Thymus (tissue), 11 donors: ENCODE data around the gene SERPINI1. TPM values are rescaled to one million over a fixed set of nuclear protein-coding genes. Genes with fewer than 3 reads are reported as not detected.
"Not testable (repeated sequence)": the region's sequence is repeated elsewhere in the genome, so short reads cannot be mapped to it uniquely, and the experiment has no call there.

Experiments
- DNase-seq, 9 donors: peaks; one replicate each; pipeline ENCODE4 v3.0.0-alpha.2; 2013; ENCODE audit warnings: low spot score in 9 of 9, low read depth in 6 of 9, missing footprints in 1 of 9
- H3K27ac ChIP-seq, 2 donors: one replicate each; pipeline ENCODE4 v1.5.1; 2013; ENCODE audit warnings: control low read depth in 1 of 2, low read depth in 1 of 2, low read length in 1 of 2, mild to moderate bottlenecking in 1 of 2, moderate library complexity in 1 of 2
- H3K27me3 ChIP-seq, 2 donors: one replicate each; pipeline ENCODE4 v1.5.1; 2013; ENCODE audit warnings: low read length in 1 of 2; ENCODE audit not compliant: control insufficient read depth in 2 of 2, insufficient read depth in 1 of 2
- H3K36me3 ChIP-seq, 2 donors: one replicate each; pipeline ENCODE4 v1.5.1; 2013; ENCODE audit warnings: low read length in 1 of 2, mild to moderate bottlenecking in 1 of 2, moderate library complexity in 1 of 2; ENCODE audit not compliant: control insufficient read depth in 2 of 2, insufficient read depth in 2 of 2
- H3K4me1 ChIP-seq, 2 donors: one replicate each; pipeline ENCODE4 v1.5.1; 2013; ENCODE audit warnings: low read length in 2 of 2; ENCODE audit not compliant: control insufficient read depth in 2 of 2, insufficient read depth in 2 of 2
- H3K4me3 ChIP-seq, 2 donors: one replicate each; pipeline ENCODE4 v1.5.1; 2013; ENCODE audit warnings: low read length in 2 of 2, control low read depth in 1 of 2, mild to moderate bottlenecking in 1 of 2
- H3K9me3 ChIP-seq, 2 donors: one replicate each; pipeline ENCODE4 v1.5.1; 2013; ENCODE audit warnings: low read length in 1 of 2, mild to moderate bottlenecking in 1 of 2; ENCODE audit not compliant: control insufficient read depth in 2 of 2, insufficient read depth in 1 of 2
- WGBS: extraction: QIAGEN DNeasy Blood & Tissue Kit; methylation state at CpG from one replicate; pipeline ENCODE4 v1.1.7; 2013; 5-methylcytosine and 5-hydroxymethylcytosine counted together
- polyA plus RNA-seq: library from polyadenylated mRNA; stranded (reverse); fragments of 200-250 nt; gene quantifications from one replicate; pipeline ENCODE4 v1.2.3, GENCODE V29; 2013
- total RNA-seq: library from RNA; stranded (reverse); fragments of 120-200 nt; gene quantifications from one replicate; pipeline ENCODE4 v1.2.4, GENCODE V29; 2013
- donor health status: healthy.

Gene SERPINI1
- total and polyA plus RNA-seq, 2 donors: 8.5 to 11.7 TPM

DNA sequence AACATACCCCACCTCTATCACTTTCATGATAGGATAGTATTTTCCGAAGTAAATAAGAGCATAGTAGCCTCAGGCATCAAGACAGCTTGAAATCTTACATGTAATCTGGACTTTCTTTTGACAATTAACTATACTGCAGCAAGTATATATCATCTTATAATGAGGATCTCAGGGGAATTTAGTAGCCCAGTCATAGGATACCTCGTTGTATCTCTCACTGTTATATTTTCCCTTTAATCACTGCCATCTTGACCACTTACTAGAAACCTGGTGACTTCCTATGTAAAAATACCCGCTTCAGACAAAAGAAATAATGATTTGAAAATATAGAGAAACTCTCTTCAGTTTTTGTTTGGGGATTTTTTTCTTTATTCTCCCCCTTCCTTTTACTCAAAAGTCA lies 88.2 kb downstream of the SERPINI1 start:
- H3K9me3 ChIP-seq: peaks cover 0 to 5% of the 10 kb centered on the region in 2 donors
- 95% methylated on average over 3 of the region's 3 CpGs for WGBS
- no peaks in the 10 kb centered on the region for H3K27me3 ChIP-seq
- no peak for DNase-seq
- no peak overlapping the region for H3K4me3 ChIP-seq
- H3K4me1 ChIP-seq: no peaks in the 10 kb centered on the region
- no peaks in the 10 kb centered on the region for H3K36me3 ChIP-seq
- no peak overlapping the region for H3K27ac ChIP-seq

GRCh38 chr3:167827588-167827987 lies 92.1 kb downstream of the SERPINI1 start:
- not testable (repeated sequence) for H3K36me3 ChIP-seq, H3K27me3 ChIP-seq, H3K4me1 ChIP-seq, H3K9me3 ChIP-seq, H3K4me3 ChIP-seq, DNase-seq, H3K27ac ChIP-seq
- 98% methylated on average over 11 of the region's 11 CpGs for WGBS

- Histone ChIP-seq H3K36me3 (no peaks in the 10 kb centered on the region), H3K27ac (no peak overlapping the region), H3K4me1 (no peaks in the 10 kb centered on the region), H3K27me3 (no peaks in the 10 kb centered on the region), H3K9me3 (no peaks in the 10 kb centered on the region), H3K4me3 (no peak overlapping the region)
- WGBS: 77% methylated on average over 2 of the region's 2 CpGs
- DNase-seq: no peak
Measured at GRCh38 chr3:167829071-167829470, 93.5 kb downstream of the SERPINI1 start.

DNA sequence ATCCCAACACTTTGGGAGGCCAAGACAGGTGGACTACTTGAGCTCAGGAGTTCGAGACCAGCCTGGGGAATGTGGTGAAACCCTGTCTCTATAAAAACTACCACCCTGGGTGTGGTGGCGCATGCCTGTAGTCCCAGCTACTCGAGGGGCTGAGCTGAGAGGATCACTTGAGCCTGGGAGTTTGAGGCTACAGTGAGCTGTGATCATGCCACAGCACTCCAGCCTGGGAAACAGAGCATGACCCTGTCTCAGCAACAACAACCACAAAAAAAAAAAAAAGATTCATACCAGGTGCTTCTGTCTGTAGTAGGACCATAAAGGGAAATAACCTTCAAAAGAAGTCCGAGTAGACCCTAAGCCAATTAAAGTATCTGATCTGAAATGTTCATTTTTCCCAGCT lies 94.5 kb downstream of the SERPINI1 start:
- 73% methylated on average over 4 of the region's 4 CpGs for WGBS
- no peaks in the 10 kb centered on the region for H3K36me3 ChIP-seq
- H3K9me3 ChIP-seq: no peaks in the 10 kb centered on the region
- H3K4me3 ChIP-seq: no peak overlapping the region
- DNase-seq: no peak
- H3K4me1 ChIP-seq: no peaks in the 10 kb centered on the region
- no peak overlapping the region for H3K27ac ChIP-seq
- no peaks in the 10 kb centered on the region for H3K27me3 ChIP-seq

GRCh38 chr3:167835359-167835758 lies 99.8 kb downstream of the SERPINI1 start:
- Histone ChIP-seq H3K27me3 (no peaks in the 10 kb centered on the region), H3K4me3 (no peak overlapping the region), H3K9me3 (no peaks in the 10 kb centered on the region), H3K27ac (no peak overlapping the region), H3K4me1 (no peaks in the 10 kb centered on the region), H3K36me3 (no peaks in the 10 kb centered on the region)
- no peak for DNase-seq
- WGBS: 95% methylated on average over 5 of the region's 5 CpGs

DNA sequence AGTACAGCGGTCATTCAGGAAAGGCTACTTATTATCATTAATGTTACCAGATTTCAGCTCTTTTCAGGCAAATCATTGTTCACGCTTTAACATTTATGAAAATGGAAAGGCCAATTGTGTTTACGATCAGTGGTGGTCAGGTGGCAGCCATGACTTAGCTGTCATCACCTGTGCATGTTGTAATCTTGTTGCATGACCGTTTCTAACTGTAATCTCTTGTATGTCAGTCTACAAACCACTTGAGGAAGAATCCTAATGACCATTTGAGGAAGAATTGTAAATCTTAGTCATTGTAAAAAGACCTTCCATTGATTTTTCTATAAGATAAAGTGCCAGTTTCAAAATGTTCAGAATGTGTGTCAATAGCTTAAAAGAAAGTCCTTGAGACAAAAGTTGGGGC lies 100.4 kb downstream of the SERPINI1 start:
- no peaks in the 10 kb centered on the region for H3K4me1 ChIP-seq
- no peak overlapping the region for H3K27ac ChIP-seq
- 90% methylated on average over 4 of the region's 4 CpGs for WGBS
- no peaks in the 10 kb centered on the region for H3K9me3 ChIP-seq
- H3K36me3 ChIP-seq: no peaks in the 10 kb centered on the region
- no peak for DNase-seq
- no peak overlapping the region for H3K4me3 ChIP-seq
- H3K27me3 ChIP-seq: no peaks in the 10 kb centered on the region

DNA sequence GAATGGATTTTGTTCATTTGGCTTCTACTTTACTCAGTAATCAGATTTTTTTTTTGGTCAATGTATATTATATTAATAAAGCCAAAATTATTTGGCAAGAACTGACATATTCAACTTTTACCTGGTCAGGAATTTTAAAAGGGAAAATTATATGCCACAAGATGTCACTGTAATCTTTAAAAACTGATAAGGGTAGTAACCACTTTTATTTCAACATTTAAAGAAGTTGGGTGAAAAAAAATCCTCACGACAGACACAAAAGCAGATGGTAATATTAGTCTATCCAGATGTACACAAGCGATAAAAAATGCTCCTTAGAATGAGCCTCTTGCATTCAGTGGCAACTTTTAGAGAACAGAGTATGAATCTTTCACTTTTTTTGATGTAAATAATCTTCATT lies 101.9 kb downstream of the SERPINI1 start:
- Histone ChIP-seq H3K36me3 (no peaks in the 10 kb centered on the region), H3K27me3 (no peaks in the 10 kb centered on the region), H3K4me1 (no peaks in the 10 kb centered on the region), H3K9me3 (no peaks in the 10 kb centered on the region), H3K27ac (no peak overlapping the region), H3K4me3 (no peak overlapping the region)
- no peak for DNase-seq
- 59% methylated on average over 2 of the region's 2 CpGs for whole genome bisulfite sequencing

GRCh38 chr3:167839460-167840134 lies 104.1 kb downstream of the SERPINI1 start:
- no peaks in the 10 kb centered on the region for H3K36me3 ChIP-seq
- no peak overlapping the region for H3K4me3 ChIP-seq
- no peaks in the 10 kb centered on the region for H3K4me1 ChIP-seq
- H3K27me3 ChIP-seq: no peaks in the 10 kb centered on the region
- H3K9me3 ChIP-seq: no peaks in the 10 kb centered on the region
- 88% methylated on average over 4 of the region's 4 CpGs for WGBS
- H3K27ac ChIP-seq: no peak overlapping the region
- DNase-seq: no peak

DNA sequence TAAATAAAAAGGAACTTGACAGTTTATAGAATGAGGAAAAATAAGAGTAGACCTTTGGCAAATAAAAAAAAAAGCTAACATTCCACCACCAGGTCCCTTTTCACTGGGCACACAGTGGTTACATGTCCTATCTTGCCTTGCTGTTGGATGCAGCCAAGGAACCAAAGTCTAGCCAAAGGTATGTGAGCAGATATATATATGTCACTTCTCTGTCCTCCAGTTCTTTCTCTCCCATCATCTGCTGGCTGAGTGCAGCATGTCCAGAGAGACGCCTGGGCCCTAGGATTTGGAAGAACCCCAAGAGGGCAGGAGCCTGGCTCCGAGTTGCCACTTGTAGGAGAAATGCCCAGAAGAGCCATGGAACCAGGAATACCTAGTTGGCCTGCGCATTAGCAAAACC lies 104.7 kb downstream of the SERPINI1 start:
- Histone ChIP-seq H3K36me3 (no peaks in the 10 kb centered on the region), H3K4me3 (no peak overlapping the region), H3K4me1 (no peaks in the 10 kb centered on the region), H3K9me3 (no peaks in the 10 kb centered on the region), H3K27ac (no peak overlapping the region), H3K27me3 (no peaks in the 10 kb centered on the region)
- DNase-seq: no peak
- WGBS: 97% methylated on average over 3 of the region's 3 CpGs
